HCT116 (cell line): ENCODE results near the gene SCO1. TPM values are rescaled to one million over a fixed set of nuclear protein-coding genes. Genes with fewer than 3 reads are reported as not detected.

ENCODE experiments used
- ATAC-seq: fragments of 200-7000 bp; cut with Tn5 transposase; 2 replicates; pipeline ENCODE4 v1.9.1; 2020; ENCODE audit warnings: mild to moderate bottlenecking, moderate library complexity
- BruUV-seq: library from RNA; stranded (reverse); fragments of 400-500 nt; replicated peaks from 2 replicates; lab custom pipeline; 2021; lab: Mats Ljungman, UMichigan
- CTCF ChIA-PET: fragments of 300-600 bp; sonication (Branson Sonifier 250); formaldehyde crosslinking; loops from one replicate; lab custom pipeline; 2021; ENCODE audit warnings: antibody characterized with exemption; lab: Charles Lee
- POLR2A ChIA-PET: fragments of 300-600, 350-600 bp; sonication (Branson Sonifier 250); formaldehyde crosslinking; loops from one replicate; lab custom pipeline; 2021; ENCODE audit warnings: antibody characterized with exemption; lab: Charles Lee
- RAD21 ChIA-PET, 2 experiments: fragments of 300-600 bp; sonication (Branson Sonifier 250); formaldehyde crosslinking; loops; one replicate each; lab custom pipeline; 2023; ENCODE audit warnings: low total read pairs in 2 of 2; ENCODE audit not compliant: uncharacterized antibody in 2 of 2, unreplicated experiment in 2 of 2, low non-redundant PET in 1 of 2; lab: Charles Lee
- DNase-seq: peaks from one replicate; pipeline ENCODE4 v3.0.0-alpha.2; 2010; ENCODE audit warnings: low read depth, low spot score
- H2AFZ ChIP-seq: fragments of 200-600 bp; shearing (Covaris generic), sonication (generic); 2 replicates; pipeline ENCODE4 v1.6.1; 2017; ENCODE audit warnings: low read depth, mixed run types, mixed read lengths, antibody characterized with exemption, low read length; ENCODE audit not compliant: poor library complexity, severe bottlenecking
- H3K27ac ChIP-seq: 2 replicates; pipeline ENCODE4 v1.5.1; 2012; ENCODE audit warnings: low read depth, low read length
- H3K27me3 ChIP-seq: fragments of 200-600 bp; sonication (generic); 2 replicates; pipeline ENCODE4 v1.6.1; 2016; ENCODE audit warnings: mixed run types, low read length, mixed read lengths; ENCODE audit not compliant: insufficient read depth
- H3K36me3 ChIP-seq, 2 experiments: fragments of 200-500 bp in 1 of 2; fragments of 200-600 bp in 1 of 2; sonication (Bioruptor generic) in 1 of 2; sonication (generic) in 1 of 2; 2 replicates each; pipeline versions ENCODE4 v1.5.1 to v1.6.1; 2014 to 2016; ENCODE audit warnings: low read length in 2 of 2, inconsistent platforms in 1 of 2, mixed read lengths in 1 of 2, mixed run types in 1 of 2; ENCODE audit not compliant: insufficient read depth in 2 of 2, control insufficient read depth in 1 of 2
- H3K4me1 ChIP-seq, 2 experiments: fragments of 200-600 bp in 1 of 2; sonication (generic) in 1 of 2; 2 replicates each; pipeline versions ENCODE4 v1.5.1 to v1.6.1; 2012 to 2017; ENCODE audit warnings: low read length in 2 of 2, inconsistent platforms in 1 of 2, mild to moderate bottlenecking in 1 of 2, mixed read lengths in 1 of 2, mixed run types in 1 of 2, moderate library complexity in 1 of 2; ENCODE audit not compliant: insufficient read depth in 2 of 2, control insufficient read depth in 1 of 2
- H3K4me2 ChIP-seq: fragments of 200-600 bp; sonication (generic); 2 replicates; pipeline ENCODE4 v1.6.1; 2017; ENCODE audit warnings: mixed run types, low read length, mixed read lengths
- H3K4me3 ChIP-seq, 2 experiments: fragments of 200-600 bp in 1 of 2; sonication (generic) in 1 of 2; replicated peaks in 1 of 2; 2 replicates each; pipeline ENCODE4 v1.5.1; 2011 to 2016; ENCODE audit warnings: low read length in 2 of 2, control low read depth in 1 of 2, low read depth in 1 of 2, mild to moderate bottlenecking in 1 of 2, mixed read lengths in 1 of 2, mixed run types in 1 of 2
- H3K79me2 ChIP-seq: fragments of 200-600 bp; sonication (generic); 2 replicates; pipeline ENCODE4 v1.6.1; 2017; ENCODE audit warnings: mild to moderate bottlenecking, mixed run types, low read length, moderate library complexity, mixed read lengths; ENCODE audit not compliant: insufficient read depth
- H3K9ac ChIP-seq: fragments of 200-600 bp; sonication (generic); 2 replicates; pipeline ENCODE4 v1.6.1; 2016; ENCODE audit warnings: low read length, mixed read lengths
- H3K9me2 ChIP-seq: fragments of 200-600 bp; sonication (generic), shearing (Covaris generic); 2 replicates; pipeline ENCODE4 v1.6.1; 2017; ENCODE audit warnings: mixed run types, mild to moderate bottlenecking, moderate library complexity; ENCODE audit not compliant: insufficient read depth
- H3K9me3 ChIP-seq, 2 experiments: fragments of 200-500 bp in 1 of 2; fragments of 200-600 bp in 1 of 2; sonication (Bioruptor generic) in 1 of 2; sonication (generic) in 1 of 2; 2 replicates each; pipeline ENCODE4 v1.6.1; 2014 to 2017; ENCODE audit warnings: low read length in 2 of 2, mixed read lengths in 2 of 2, inconsistent platforms in 1 of 2, low read depth in 1 of 2, mild to moderate bottlenecking in 1 of 2, mixed run types in 1 of 2, moderate library complexity in 1 of 2; ENCODE audit not compliant: control insufficient read depth in 1 of 2, insufficient read depth in 1 of 2
- H4K20me1 ChIP-seq: fragments of 200-600 bp; sonication (generic), shearing (Covaris generic); 2 replicates; pipeline ENCODE4 v1.6.1; 2017; ENCODE audit warnings: mixed run types, mild to moderate bottlenecking, moderate library complexity; ENCODE audit not compliant: insufficient read depth
- EZH2 ChIP-seq: fragments of 200-600 bp; sonication (generic); IDR thresholded peaks from 2 replicates; pipeline ENCODE4 v1.6.1; 2017; ENCODE audit warnings: antibody characterized with exemption, mixed run types
- EZH2phosphoT487 ChIP-seq: fragments of 200-600 bp; IDR thresholded peaks from 2 replicates; pipeline ENCODE4 v1.6.1; 2018; ENCODE audit warnings: antibody characterized with exemption, borderline replicate concordance
- JUND ChIP-seq: IDR thresholded peaks from 2 replicates; pipeline ENCODE4 v1.6.1; 2012
- SP1 ChIP-seq: IDR thresholded peaks from 2 replicates; pipeline ENCODE4 v1.6.1; 2012; ENCODE audit warnings: low read depth
- SRF ChIP-seq: IDR thresholded peaks from 2 replicates; pipeline ENCODE4 v1.6.1; 2012; ENCODE audit warnings: low read depth
- TCF7L2 ChIP-seq: IDR thresholded peaks from 2 replicates; pipeline ENCODE4 v1.7.0; 2011; ENCODE audit warnings: borderline replicate concordance, inconsistent platforms; ENCODE audit not compliant: insufficient read depth, insufficient read length; ENCODE audit errors: extremely low read depth
- YY1 ChIP-seq: IDR thresholded peaks from 2 replicates; pipeline ENCODE4 v1.6.1; 2011; ENCODE audit warnings: low read length, low read depth, moderate library complexity, mild to moderate bottlenecking; ENCODE audit not compliant: insufficient replicate concordance; ENCODE audit errors: extremely low read depth
- ZFX ChIP-seq: fragments of 450-650 bp; IDR thresholded peaks from 2 replicates; pipeline ENCODE4 v1.6.1; 2017
- ZNF274 ChIP-seq: fragments of 200-500 bp; sonication (Bioruptor generic); IDR thresholded peaks from 2 replicates; pipeline ENCODE4 v1.6.1; 2014; ENCODE audit warnings: mild to moderate bottlenecking, low read depth, low read length, inconsistent platforms
- intact Hi-C: fragments of 100-400 bp; cut with micrococcal nuclease; formaldehyde crosslinking; loops from 2 replicates; pipeline ENCODE4 v1.10.0; 2022
- total RNA-seq: library from RNA; stranded (reverse); gene quantifications from one replicate; pipeline ENCODE4 v1.2.1, GENCODE V29; 2021; ENCODE audit not compliant: unreplicated experiment
- TF ChIP-seq, protein P1 (sequence below): IDR thresholded peaks from 2 replicates; pipeline ENCODE4 v1.6.1; 2011; ENCODE audit warnings: mild to moderate bottlenecking, low read length, moderate library complexity; ENCODE audit not compliant: insufficient replicate concordance; ENCODE audit errors: extremely low read depth

The SCO1 gene
- total RNA-seq, 1 experiment from 2014 or later, result 35.8 TPM

- TF ChIP-seq, protein P1, sequence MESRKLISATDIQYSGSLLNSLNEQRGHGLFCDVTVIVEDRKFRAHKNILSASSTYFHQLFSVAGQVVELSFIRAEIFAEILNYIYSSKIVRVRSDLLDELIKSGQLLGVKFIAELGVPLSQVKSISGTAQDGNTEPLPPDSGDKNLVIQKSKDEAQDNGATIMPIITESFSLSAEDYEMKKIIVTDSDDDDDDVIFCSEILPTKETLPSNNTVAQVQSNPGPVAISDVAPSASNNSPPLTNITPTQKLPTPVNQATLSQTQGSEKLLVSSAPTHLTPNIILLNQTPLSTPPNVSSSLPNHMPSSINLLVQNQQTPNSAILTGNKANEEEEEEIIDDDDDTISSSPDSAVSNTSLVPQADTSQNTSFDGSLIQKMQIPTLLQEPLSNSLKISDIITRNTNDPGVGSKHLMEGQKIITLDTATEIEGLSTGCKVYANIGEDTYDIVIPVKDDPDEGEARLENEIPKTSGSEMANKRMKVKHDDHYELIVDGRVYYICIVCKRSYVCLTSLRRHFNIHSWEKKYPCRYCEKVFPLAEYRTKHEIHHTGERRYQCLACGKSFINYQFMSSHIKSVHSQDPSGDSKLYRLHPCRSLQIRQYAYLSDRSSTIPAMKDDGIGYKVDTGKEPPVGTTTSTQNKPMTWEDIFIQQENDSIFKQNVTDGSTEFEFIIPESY, result no peak
- TF ChIP-seq ZFX (peak; percentile 80), TCF7L2 (peak; percentile 66), SP1 (no peak)
Measured at GRCh38 chr17:10697092-10698081, at the start of gene SCO1, which contains the start of gene ADPRM (continued).

GRCh38 chr17:10745231-10745630, 47.9 kb upstream of the SCO1 start:
- DNase-seq, result no peak
- Histone ChIP-seq H3K36me3 (no peaks in the 10 kb centered on the region), H3K27me3 (peaks cover 42% of the 10 kb centered on the region), H2AFZ (no peak overlapping the region), H3K9me2 (no peaks in the 10 kb centered on the region), H3K9me3 (no peaks in the 10 kb centered on the region), H3K9ac (no peak overlapping the region), H3K4me1 (no peaks in the 10 kb centered on the region), H3K79me2 (no peaks in the 10 kb centered on the region), H4K20me1 (no peaks in the 10 kb centered on the region), H3K27ac (no peak overlapping the region), H3K4me2 (no peak overlapping the region), H3K4me3 (no peak overlapping the region)
- intact Hi-C loops, result no loop called here
- no TSS peak for BruUV-seq
- no peak for ATAC-seq
- RAD21 ChIA-PET, result no interaction called here
- CTCF ChIA-PET, result no interaction called here
- TF ChIP-seq EZH2 (no peak), JUND (no peak), YY1 (no peak), SRF (no peak), ZFX (no peak), ZNF274 (no peak), EZH2phosphoT487 (no peak)
- POLR2A ChIA-PET, result no interaction called here
